WTC11 (cell line): ENCODE measurements around the gene TNRC6C.

Experiments used
- ATF6 ChIP-seq: sonication (generic); formaldehyde crosslinking; IDR thresholded peaks from 2 replicates; pipeline ENCODE4 v1.8.1; 2023; ENCODE audit warnings: mild to moderate bottlenecking, missing genetic modification reagents
- ELF4 ChIP-seq: sonication (generic); formaldehyde crosslinking; IDR thresholded peaks from 2 replicates; pipeline ENCODE4 v1.8.1; 2022; ENCODE audit warnings: low read depth, mild to moderate bottlenecking, moderate library complexity, missing genetic modification reagents
- ZNF512 ChIP-seq: sonication (generic); formaldehyde crosslinking; IDR thresholded peaks from 2 replicates; pipeline ENCODE4 v1.8.1; 2022; ENCODE audit warnings: missing genetic modification reagents, borderline replicate concordance
- TF ChIP-seq, protein P1 (sequence below): sonication (generic); formaldehyde crosslinking; IDR thresholded peaks from 2 replicates; pipeline ENCODE4 v1.8.0; 2022; ENCODE audit warnings: mild to moderate bottlenecking, missing genetic modification reagents
- TF ChIP-seq, protein P2 (sequence below): fragments of 200-600 bp; IDR thresholded peaks from 2 replicates; pipeline ENCODE4 v1.8.0; 2022; ENCODE audit warnings: antibody characterized with exemption

GRCh38 chr17:77936881-77937280 lies 21.6 kb upstream of the TNRC6C start:
- no peak for TF ChIP-seq ZNF512 (CRISPR knock-in tag)
- TF ChIP-seq ELF4 (CRISPR knock-in tag), result no peak
- TF ChIP-seq, protein P1, sequence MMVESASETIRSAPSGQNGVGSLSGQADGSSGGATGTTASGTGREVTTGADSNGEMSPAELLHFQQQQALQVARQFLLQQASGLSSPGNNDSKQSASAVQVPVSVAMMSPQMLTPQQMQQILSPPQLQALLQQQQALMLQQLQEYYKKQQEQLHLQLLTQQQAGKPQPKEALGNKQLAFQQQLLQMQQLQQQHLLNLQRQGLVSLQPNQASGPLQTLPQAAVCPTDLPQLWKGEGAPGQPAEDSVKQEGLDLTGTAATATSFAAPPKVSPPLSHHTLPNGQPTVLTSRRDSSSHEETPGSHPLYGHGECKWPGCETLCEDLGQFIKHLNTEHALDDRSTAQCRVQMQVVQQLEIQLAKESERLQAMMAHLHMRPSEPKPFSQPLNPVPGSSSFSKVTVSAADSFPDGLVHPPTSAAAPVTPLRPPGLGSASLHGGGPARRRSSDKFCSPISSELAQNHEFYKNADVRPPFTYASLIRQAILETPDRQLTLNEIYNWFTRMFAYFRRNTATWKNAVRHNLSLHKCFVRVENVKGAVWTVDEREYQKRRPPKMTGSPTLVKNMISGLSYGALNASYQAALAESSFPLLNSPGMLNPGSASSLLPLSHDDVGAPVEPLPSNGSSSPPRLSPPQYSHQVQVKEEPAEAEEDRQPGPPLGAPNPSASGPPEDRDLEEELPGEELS (CRISPR knock-in tag), result no peak
- TF ChIP-seq, protein P2, sequence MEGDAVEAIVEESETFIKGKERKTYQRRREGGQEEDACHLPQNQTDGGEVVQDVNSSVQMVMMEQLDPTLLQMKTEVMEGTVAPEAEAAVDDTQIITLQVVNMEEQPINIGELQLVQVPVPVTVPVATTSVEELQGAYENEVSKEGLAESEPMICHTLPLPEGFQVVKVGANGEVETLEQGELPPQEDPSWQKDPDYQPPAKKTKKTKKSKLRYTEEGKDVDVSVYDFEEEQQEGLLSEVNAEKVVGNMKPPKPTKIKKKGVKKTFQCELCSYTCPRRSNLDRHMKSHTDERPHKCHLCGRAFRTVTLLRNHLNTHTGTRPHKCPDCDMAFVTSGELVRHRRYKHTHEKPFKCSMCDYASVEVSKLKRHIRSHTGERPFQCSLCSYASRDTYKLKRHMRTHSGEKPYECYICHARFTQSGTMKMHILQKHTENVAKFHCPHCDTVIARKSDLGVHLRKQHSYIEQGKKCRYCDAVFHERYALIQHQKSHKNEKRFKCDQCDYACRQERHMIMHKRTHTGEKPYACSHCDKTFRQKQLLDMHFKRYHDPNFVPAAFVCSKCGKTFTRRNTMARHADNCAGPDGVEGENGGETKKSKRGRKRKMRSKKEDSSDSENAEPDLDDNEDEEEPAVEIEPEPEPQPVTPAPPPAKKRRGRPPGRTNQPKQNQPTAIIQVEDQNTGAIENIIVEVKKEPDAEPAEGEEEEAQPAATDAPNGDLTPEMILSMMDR, result no peak
- TF ChIP-seq ATF6, result no peak
